Peyer's patch (tissue), 4 donors: ENCODE results near the gene OLFML1. TPM values are rescaled to one million over a fixed set of nuclear protein-coding genes. Genes with fewer than 3 reads are reported as not detected.

Experiments used
- DNase-seq, 3 donors: peaks; one replicate each; pipeline ENCODE4 v3.0.0-alpha.2; 2017 to 2019
- H3K27ac ChIP-seq, 4 donors: fragments of 200-600 bp; sonication (generic); one replicate each; pipeline ENCODE4 v1.5.1; 2016 to 2019
- H3K27me3 ChIP-seq, 2 donors: fragments of 200-600 bp; sonication (generic); one replicate each; pipeline ENCODE4 v1.5.1; 2019
- H3K36me3 ChIP-seq, 3 donors: fragments of 200-600 bp; sonication (generic); one replicate each; pipeline ENCODE4 v1.5.1; 2016 to 2019
- H3K4me1 ChIP-seq, 4 donors: fragments of 200-600 bp; sonication (generic); one replicate each; pipeline ENCODE4 v1.5.1; 2016 to 2019
- H3K4me3 ChIP-seq, 4 donors: fragments of 200-600 bp; sonication (generic); 1 replicate in 3 of 4; 2 replicates in 1 of 4; pipeline ENCODE4 v1.5.1; 2016 to 2019; ENCODE audit warnings: mild to moderate bottlenecking in 1 of 4
- H3K9me3 ChIP-seq, 4 donors: fragments of 200-600 bp; sonication (generic); one replicate each; pipeline ENCODE4 v1.5.1; 2016 to 2019; ENCODE audit warnings: mild to moderate bottlenecking in 1 of 4
- POLR2A ChIP-seq, 2 donors: fragments of 450-650 bp; IDR thresholded peaks; one replicate each; pipeline ENCODE4 v1.5.1; 2017; ENCODE audit warnings: antibody characterized with exemption in 2 of 2, mild to moderate bottlenecking in 2 of 2, moderate library complexity in 2 of 2
- total RNA-seq, 4 donors: library from RNA; depleted of rRNA; stranded (reverse); fragments of >200 nt; gene quantifications; one replicate each; pipeline ENCODE4 v1.1.0, GENCODE V29; 2016
- TF ChIP-seq, protein P1 (sequence below), 6 experiments: fragments of 450-650 bp in 4 of 6; fragments of 200-600 bp in 2 of 6; sonication (generic) in 1 of 6; IDR thresholded peaks; one replicate each; pipeline ENCODE4 v1.5.1; 2017 to 2019; ENCODE audit warnings: antibody characterized with exemption in 6 of 6, mild to moderate bottlenecking in 3 of 6, moderate library complexity in 1 of 6

The OLFML1 gene
- total RNA-seq: 1 to 10 TPM; 2.3 to 8.4 (median 3.2) TPM

GRCh38 chr11:7485186-7486097, at the start of gene OLFML1:
Gene OLFML1 (plus strand): TSS chr11:7485506. CDS start chr11:7485876, 370 bp downstream.
- no peak for DNase-seq
- Histone ChIP-seq H3K9me3 (no peaks in the 10 kb centered on the region), H3K4me3 (peak within 1 kb of the TSS; percentile 6 to 40 (median 28))

GRCh38 chr11:7436146-7436545, 49.2 kb upstream of the OLFML1 start:
- no peaks in the 10 kb centered on the region for H3K4me1 ChIP-seq

More at GRCh38 chr11:7485186-7486097, at the start of gene OLFML1:
- H3K27me3 ChIP-seq: no peaks in the 10 kb centered on the region
- no peak for TF ChIP-seq POLR2A (IDR thresholded peaks at IDR 0.05)
- H3K36me3 ChIP-seq: no peaks in the 10 kb centered on the region
- H3K4me1 ChIP-seq: no peaks in the 10 kb centered on the region
- peak within 1 kb of the TSS in 3 of 4 donors; percentile 25 to 56 (median 43) for H3K27ac ChIP-seq

DNA sequence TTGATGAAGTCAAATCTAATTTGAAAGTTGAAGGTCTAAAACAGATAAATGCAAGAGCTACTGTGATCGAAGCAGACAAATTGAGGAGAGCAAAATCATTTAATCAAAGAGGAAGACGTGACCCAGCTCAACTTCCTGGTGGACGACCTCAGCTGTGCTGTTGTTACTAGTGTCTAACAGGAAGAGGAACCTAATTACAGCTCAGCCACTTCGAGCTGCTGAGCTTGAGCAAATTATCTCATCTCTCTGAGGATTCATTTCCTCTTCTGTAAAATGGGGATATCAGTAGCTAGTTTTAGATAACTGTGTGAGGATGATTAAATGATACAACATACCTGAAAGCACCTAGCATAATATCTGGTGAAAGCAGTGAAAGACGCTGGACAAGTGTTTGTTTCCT, 48.6 kb upstream of the OLFML1 start:
- no peak overlapping the region for H3K27ac ChIP-seq
- no peak for TF ChIP-seq POLR2A (IDR thresholded peaks at IDR 0.05)
- TF ChIP-seq, protein P1, sequence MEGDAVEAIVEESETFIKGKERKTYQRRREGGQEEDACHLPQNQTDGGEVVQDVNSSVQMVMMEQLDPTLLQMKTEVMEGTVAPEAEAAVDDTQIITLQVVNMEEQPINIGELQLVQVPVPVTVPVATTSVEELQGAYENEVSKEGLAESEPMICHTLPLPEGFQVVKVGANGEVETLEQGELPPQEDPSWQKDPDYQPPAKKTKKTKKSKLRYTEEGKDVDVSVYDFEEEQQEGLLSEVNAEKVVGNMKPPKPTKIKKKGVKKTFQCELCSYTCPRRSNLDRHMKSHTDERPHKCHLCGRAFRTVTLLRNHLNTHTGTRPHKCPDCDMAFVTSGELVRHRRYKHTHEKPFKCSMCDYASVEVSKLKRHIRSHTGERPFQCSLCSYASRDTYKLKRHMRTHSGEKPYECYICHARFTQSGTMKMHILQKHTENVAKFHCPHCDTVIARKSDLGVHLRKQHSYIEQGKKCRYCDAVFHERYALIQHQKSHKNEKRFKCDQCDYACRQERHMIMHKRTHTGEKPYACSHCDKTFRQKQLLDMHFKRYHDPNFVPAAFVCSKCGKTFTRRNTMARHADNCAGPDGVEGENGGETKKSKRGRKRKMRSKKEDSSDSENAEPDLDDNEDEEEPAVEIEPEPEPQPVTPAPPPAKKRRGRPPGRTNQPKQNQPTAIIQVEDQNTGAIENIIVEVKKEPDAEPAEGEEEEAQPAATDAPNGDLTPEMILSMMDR (IDR thresholded peaks at IDR 0.05): no peak
- no peak overlapping the region for H3K4me3 ChIP-seq
- H3K9me3 ChIP-seq: no peaks in the 10 kb centered on the region
- H3K4me1 ChIP-seq: no peaks in the 10 kb centered on the region
- no peaks in the 10 kb centered on the region for H3K36me3 ChIP-seq
- no peaks in the 10 kb centered on the region for H3K27me3 ChIP-seq
- DNase-seq: peak in 2 of 3 donors; percentile 47 to 65

More at GRCh38 chr11:7436146-7436545, 49.2 kb upstream of the OLFML1 start:
- Histone ChIP-seq H3K27me3 (no peaks in the 10 kb centered on the region), H3K9me3 (no peaks in the 10 kb centered on the region), H3K27ac (no peak overlapping the region), H3K36me3 (no peaks in the 10 kb centered on the region), H3K4me3 (no peak overlapping the region)
- no peak for DNase-seq
- no peak for TF ChIP-seq POLR2A (IDR thresholded peaks at IDR 0.05)
- TF ChIP-seq, protein P1 (IDR thresholded peaks at IDR 0.05): no peak

- TF ChIP-seq POLR2A (IDR thresholded peaks at IDR 0.05): no peak
- TF ChIP-seq, protein P1 (IDR thresholded peaks at IDR 0.05): no peak
- no peak for DNase-seq
- Histone ChIP-seq H3K4me1 (no peaks in the 10 kb centered on the region), H3K4me3 (no peak overlapping the region), H3K36me3 (no peaks in the 10 kb centered on the region), H3K27ac (no peak overlapping the region), H3K9me3 (no peaks in the 10 kb centered on the region), H3K27me3 (no peaks in the 10 kb centered on the region)
Measured at GRCh38 chr11:7437696-7438095, 47.6 kb upstream of the OLFML1 start.

- Histone ChIP-seq H3K36me3 (no peaks in the 10 kb centered on the region), H3K4me1 (no peaks in the 10 kb centered on the region), H3K27me3 (no peaks in the 10 kb centered on the region), H3K4me3 (no peak overlapping the region), H3K9me3 (no peaks in the 10 kb centered on the region), H3K27ac (no peak overlapping the region)
- TF ChIP-seq POLR2A (IDR thresholded peaks at IDR 0.05): no peak
- TF ChIP-seq, protein P1 (IDR thresholded peaks at IDR 0.05): no peak
- DNase-seq: no peak
Measured at GRCh38 chr11:7439746-7440320, 45.5 kb upstream of the OLFML1 start.
